GM19025 (cell line): ENCODE measurements around the gene TNFAIP1.

Source experiments
- ATAC-seq: cut with Tn5 transposase; IDR thresholded peaks from one replicate; pipeline ENCODE4 v1.9.1; 2021; ENCODE audit warnings: mild to moderate bottlenecking, low read depth, moderate library complexity; ENCODE audit not compliant: unreplicated experiment

The TNFAIP1 gene

GRCh38 chr17:28344011-28344410 lies 8.4 kb downstream of the TNFAIP1 start:
- ATAC-seq, result no peak

GRCh38 chr17:28344435-28344901 lies 8.9 kb downstream of the TNFAIP1 start:
- no peak for ATAC-seq

GRCh38 chr17:28345419-28346198 lies 10.0 kb downstream of the TNFAIP1 start:
- ATAC-seq, result no peak

GRCh38 chr17:28346199-28346580 lies 10.6 kb downstream of the TNFAIP1 start:
- ATAC-seq, result no peak

- no peak for ATAC-seq
These were observed 11.2 kb downstream of the TNFAIP1 start for GRCh38 chr17:28346746-28347246.

- ATAC-seq, result no peak
These were observed 11.8 kb downstream of the TNFAIP1 start for GRCh38 chr17:28347261-28347891.

- no peak for ATAC-seq
These were observed 13.4 kb downstream of the TNFAIP1 start for GRCh38 chr17:28348979-28349378.

- ATAC-seq, result no peak
These were observed 14.7 kb downstream of the TNFAIP1 start for GRCh38 chr17:28350271-28350670.

GRCh38 chr17:28357061-28357900 lies 21.7 kb downstream of the TNFAIP1 start, which contains the start of gene POLDIP2:
Gene POLDIP2, minus strand, starts transcription at chr17:28357527. Its CDS starts 79 bp downstream, at chr17:28357448.
- peak; percentile 97 for ATAC-seq

GRCh38 chr17:28357901-28358197 lies 22.3 kb downstream of the TNFAIP1 start:
- ATAC-seq, result no peak

- no peak for ATAC-seq
These were observed 27.6 kb downstream of the TNFAIP1 start for GRCh38 chr17:28363186-28363585.

GRCh38 chr17:28363776-28364650 lies 28.5 kb downstream of the TNFAIP1 start:
- ATAC-seq, result no peak

GRCh38 chr17:28364665-28365363 lies 29.3 kb downstream of the TNFAIP1 start, which contains the start of gene SEBOX:
Gene SEBOX, minus strand, starts transcription at chr17:28365199. Its CDS starts 48 bp downstream, at chr17:28365151.
- no peak for ATAC-seq

- ATAC-seq, result no peak
These were observed 29.9 kb downstream of the TNFAIP1 start for GRCh38 chr17:28365487-28365886.

- no peak for ATAC-seq
These were observed 31.0 kb downstream of the TNFAIP1 start for GRCh38 chr17:28366605-28367004.

- ATAC-seq, result no peak
These were observed 32.2 kb downstream of the TNFAIP1 start for GRCh38 chr17:28367641-28368305.

GRCh38 chr17:28368306-28368831 lies 32.8 kb downstream of the TNFAIP1 start:
- ATAC-seq, result no peak

- no peak for ATAC-seq
These were observed 33.5 kb downstream of the TNFAIP1 start for GRCh38 chr17:28368915-28369683.
